Spleen (tissue), 13 donors: ENCODE results near the gene CDKN1C. TPM values are rescaled to one million over a fixed set of nuclear protein-coding genes. Genes with fewer than 3 reads are reported as not detected.

Source experiments
- DNase-seq: peaks from one replicate; pipeline ENCODE4 v3.0.0-alpha.2; 2020
- H3K27ac ChIP-seq, 8 donors: fragments of 200-600 bp; sonication (generic) in 7 of 8; 1 replicate in 4 of 8; 2 replicates in 4 of 8; pipeline versions ENCODE4 v1.5.0 to v1.8.0; 2016 to 2021; ENCODE audit warnings: inconsistent platforms in 4 of 8, mild to moderate bottlenecking in 4 of 8, moderate library complexity in 1 of 8
- H3K27me3 ChIP-seq, 7 donors: fragments of 200-600 bp; sonication (generic) in 6 of 7; replicated peaks in 1 of 7; 1 replicate in 4 of 7; 2 replicates in 3 of 7; pipeline versions ENCODE4 v1.5.0 to v1.8.0; 2016 to 2021; ENCODE audit warnings: inconsistent platforms in 3 of 7, mild to moderate bottlenecking in 1 of 7
- H3K36me3 ChIP-seq, 6 donors: fragments of 200-600 bp; sonication (generic) in 5 of 6; 1 replicate in 4 of 6; 2 replicates in 2 of 6; pipeline versions ENCODE4 v1.5.0 to v1.8.0; 2016 to 2021; ENCODE audit warnings: inconsistent platforms in 2 of 6
- H3K4me1 ChIP-seq, 6 donors: fragments of 200-600 bp; sonication (generic) in 5 of 6; 1 replicate in 3 of 6; 2 replicates in 3 of 6; pipeline versions ENCODE4 v1.5.0 to v1.8.0; 2016 to 2021; ENCODE audit warnings: inconsistent platforms in 3 of 6
- H3K4me3 ChIP-seq, 8 donors: fragments of 200-600 bp; sonication (generic) in 7 of 8; 1 replicate in 4 of 8; 2 replicates in 4 of 8; pipeline versions ENCODE4 v1.5.0 to v1.8.0; 2016 to 2021; ENCODE audit warnings: inconsistent platforms in 4 of 8, mild to moderate bottlenecking in 4 of 8, moderate library complexity in 2 of 8
- H3K9me3 ChIP-seq, 8 donors: fragments of 200-600 bp; sonication (generic) in 7 of 8; 1 replicate in 4 of 8; 2 replicates in 4 of 8; pipeline versions ENCODE4 v1.5.0 to v1.8.0; 2016 to 2021; ENCODE audit warnings: inconsistent platforms in 4 of 8
- CTCF ChIP-seq, 11 experiments: fragments of 200-600 bp in 7 of 11; fragments of 450-650 bp in 4 of 11; sonication (generic) in 4 of 11; IDR thresholded peaks in 8 of 11; conservative IDR thresholded peaks in 3 of 11; 1 replicate in 7 of 11; 2 replicates in 4 of 11; pipeline versions ENCODE4 v1.4.0 to v1.8.0; 2016 to 2021; ENCODE audit warnings: antibody characterized with exemption in 11 of 11, inconsistent platforms in 4 of 11, mild to moderate bottlenecking in 1 of 11
- POLR2A ChIP-seq, 3 donors: fragments of 450-650 bp; IDR thresholded peaks; one replicate each; pipeline ENCODE4 v1.5.1; 2017; ENCODE audit warnings: antibody characterized with exemption in 3 of 3, mild to moderate bottlenecking in 1 of 3
- POLR2AphosphoS5 ChIP-seq, 3 donors: sonication (generic); formaldehyde crosslinking; IDR thresholded peaks; one replicate each; pipeline ENCODE4 v1.5.1; 2017; ENCODE audit warnings: antibody characterized with exemption in 3 of 3
- WGBS, 5 donors: extraction: QIAGEN DNeasy Blood & Tissue Kit in 3 of 5; methylation state at CpG; one replicate each; pipeline versions ENCODE4 v1.1.5 to v1.1.7; 2013 to 2018; 5-methylcytosine and 5-hydroxymethylcytosine counted together
- intact Hi-C: fragments of 100-400 bp; cut with DNase I; formaldehyde crosslinking; loops from one replicate; pipeline ENCODE4 v1.15.0; 2023; ENCODE audit warnings: low total_unique reads
- long read RNA-seq, 2 donors: transcript quantifications; one replicate each; lab custom pipeline, GENCODE V29; 2026
- polyA plus RNA-seq, 3 donors: library from polyadenylated mRNA; stranded (reverse); fragments of 200-250 nt; gene quantifications; one replicate each; pipeline ENCODE4 v1.2.1, GENCODE V29; 2013
- total RNA-seq, 7 donors: library from RNA; depleted of rRNA in 3 of 7; stranded (reverse); fragments of >200 nt in 3 of 7; fragmentation: NEBNext Ultra II Directional in 4 of 7; extraction: Animal tissue kit (Norgen Biotek cat#: 25700) in 4 of 7; gene quantifications; one replicate each; pipeline versions ENCODE4 v1.1.0 to v1.2.1, GENCODE V29; 2016 to 2021
- donor health status: healthy with polysubstance abuse.
- donor health status: DM: no; HTN: no; CAD: no; lungs with moderate emphysema.
- donor health status: DM: no; HTN: no; CAD: no.
- donor health status: Bipolar disorder and iron deficiency.
- donor health status: healthy.
- donor health status: DM: no; HTN: no; CAD: no.
- donor health status: DM: yes; HTN: yes; CAD: no.

The CDKN1C gene
- total RNA-seq (10 to 100 TPM in 6 of 7 donors, 1 to 10 TPM in 1; 7.8 to 40.4 (median 20.7) TPM), polyA plus RNA-seq (10 to 100 TPM in 2 of 3 donors, 1 to 10 TPM in 1; 5.4 to 14.6 (median 11.7) TPM)
- long read RNA-seq, donor 1, transcript CDKN1C-205 (2 exons, 944 nt) = minor isoform, 5 of 42 reads
- long read RNA-seq, donor 1, transcript CDKN1C-204 (4 exons, 1,771 nt) = major isoform, 11 of 42 reads
- long read RNA-seq, donor 1, transcript CDKN1C-203 (3 exons, 1,930 nt) = minor isoform, 5 of 42 reads
- long read RNA-seq, donor 1, partial matches to known transcripts = 17 of 42 reads
- long read RNA-seq, donor 1, other reads (novel, unspliced or antisense) = 0 of 42 reads
- long read RNA-seq, donor 2, transcript CDKN1C-203 (3 exons, 1,930 nt) = minor isoform, 6 of 44 reads
- long read RNA-seq, donor 2, transcript CDKN1C-204 (4 exons, 1,771 nt) = minor isoform, 11 of 44 reads
- long read RNA-seq, donor 2, transcript CDKN1C-205 (2 exons, 944 nt) = major isoform, 13 of 44 reads
- long read RNA-seq, donor 2, partial matches to known transcripts = 11 of 44 reads
- long read RNA-seq, donor 2, other reads (novel, unspliced or antisense) = 0 of 44 reads

GRCh38 chr11:2885678-2886081 lies at the start of gene CDKN1C:
CDKN1C (minus strand) TSS chr11:2885775; CDS start chr11:2885456, 319 bp downstream.
- H3K27me3 ChIP-seq = peaks cover 0 to 38% (median 13%) of the 10 kb centered on the region in 7 donors
- 0 to 2% (median 1%) methylated on average over 13 to 61 of the region's 61 CpGs for WGBS, 5 donors
- peak; percentile 95 for DNase-seq
- intact Hi-C loops = no loop called here
- peaks cover 8 to 80% (median 50%) of the 10 kb centered on the region in 6 donors for H3K4me1 ChIP-seq
- H3K27ac ChIP-seq = peak within 1 kb of the TSS; percentile 58 to 87 (median 82)
- TF ChIP-seq POLR2AphosphoS5 (IDR thresholded peaks at IDR 0.05) = peak; percentile 94 to 96 (median 94)
- TF ChIP-seq CTCF (IDR thresholded peaks at IDR 0.05 in 8 of 11, conservative IDR thresholded peaks at IDR 0.05 in 3 of 11) = no peak
- TF ChIP-seq POLR2A (IDR thresholded peaks at IDR 0.05) = peak in 2 of 3 donors; percentile 61 to 62
- peak within 1 kb of the TSS; percentile 60 to 94 (median 82) for H3K4me3 ChIP-seq
- no peaks in the 10 kb centered on the region for H3K36me3 ChIP-seq
- no peaks in the 10 kb centered on the region for H3K9me3 ChIP-seq

GRCh38 chr11:2934611-2935239 lies 49.1 kb upstream of the CDKN1C start:
- Histone ChIP-seq H3K4me3 (no peak overlapping the region), H3K36me3 (no peaks in the 10 kb centered on the region), H3K9me3 (peaks cover 0 to 25% (median 16%) of the 10 kb centered on the region in 8 donors), H3K27me3 (peaks cover 0 to 27% (median 9%) of the 10 kb centered on the region in 7 donors), H3K4me1 (peaks cover 8 to 30% (median 18%) of the 10 kb centered on the region in 6 donors), H3K27ac (no peak overlapping the region)
- intact Hi-C loops = no loop called here
- DNase-seq = peak; percentile 67
- WGBS, 5 donors = 82 to 94% (median 88%) methylated on average over 14 of the region's 14 CpGs
- peak in 1 of 3 donors; percentile 19 for TF ChIP-seq POLR2AphosphoS5 (IDR thresholded peaks at IDR 0.05)
- TF ChIP-seq POLR2A (IDR thresholded peaks at IDR 0.05) = no peak
- no peak for TF ChIP-seq CTCF (IDR thresholded peaks at IDR 0.05 in 8 of 11, conservative IDR thresholded peaks at IDR 0.05 in 3 of 11)

DNA sequence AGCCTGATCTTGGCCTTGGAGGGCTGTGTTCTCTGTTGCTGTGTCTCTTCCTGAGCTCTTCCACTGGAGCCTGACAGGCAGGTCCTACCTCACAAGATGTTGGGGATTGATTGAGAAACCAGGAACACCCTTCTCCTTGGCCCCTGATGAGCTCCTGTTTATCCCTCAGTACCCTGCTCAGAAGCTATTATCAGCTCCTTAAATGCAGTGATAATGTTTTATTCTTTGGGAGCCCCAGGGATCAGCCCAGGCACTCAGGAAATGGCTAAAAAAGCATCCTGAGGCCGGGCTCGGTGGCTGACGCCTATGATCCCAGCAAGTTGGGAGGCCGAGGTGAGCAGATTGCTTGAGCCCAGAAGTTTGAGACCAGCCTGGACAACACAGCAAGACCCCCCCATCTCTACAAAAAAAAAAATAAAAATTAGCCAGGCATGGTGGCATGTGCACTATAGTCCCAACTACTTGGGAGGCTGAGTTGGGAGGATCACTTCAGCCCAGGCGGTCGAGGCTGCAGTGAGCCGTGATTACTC lies 48.5 kb upstream of the CDKN1C start:
- Histone ChIP-seq H3K4me3 (no peak overlapping the region), H3K36me3 (no peaks in the 10 kb centered on the region), H3K27ac (peak overlapping the region in 1 of 8 donors; percentile 67), H3K9me3 (peaks cover 0 to 22% (median 14%) of the 10 kb centered on the region in 8 donors), H3K27me3 (peaks cover 0 to 34% (median 15%) of the 10 kb centered on the region in 7 donors), H3K4me1 (peaks cover 10 to 37% (median 25%) of the 10 kb centered on the region in 6 donors)
- TF ChIP-seq POLR2A (IDR thresholded peaks at IDR 0.05) (no peak), CTCF (IDR thresholded peaks at IDR 0.05 in 8 of 11, conservative IDR thresholded peaks at IDR 0.05 in 3 of 11) (no peak), POLR2AphosphoS5 (IDR thresholded peaks at IDR 0.05) (no peak)
- intact Hi-C loops = no loop called here
- 88 to 93% (median 90%) methylated on average over 7 of the region's 7 CpGs for WGBS, 5 donors
- no peak for DNase-seq
